Measurements from ENCODE around the gene CHCT1. TPM values are rescaled to one million over a fixed set of nuclear protein-coding genes. Genes with fewer than 3 reads are reported as not detected.

The CHCT1 gene
- total and polyA plus RNA-seq, 8 donors = 0.45 TPM; not detected in 7

DNA sequence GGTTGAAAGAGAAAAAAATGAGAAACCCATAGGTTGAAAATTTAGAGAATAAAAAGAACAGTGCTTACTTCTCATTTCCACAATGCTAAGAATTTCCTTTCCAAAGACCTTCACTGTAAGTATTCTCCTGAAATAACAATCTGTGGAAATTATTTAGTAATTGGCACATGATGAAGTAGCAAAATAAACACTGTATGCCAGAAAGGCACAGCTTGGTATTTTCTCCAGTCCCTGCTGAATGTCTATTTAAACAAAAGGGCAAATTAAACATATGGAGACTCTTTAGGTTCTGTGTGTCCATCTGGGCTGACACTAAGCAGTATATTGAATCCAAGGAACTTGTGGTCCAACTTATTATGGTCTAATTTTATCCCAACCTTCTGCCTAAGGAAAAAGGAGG lies 46.1 kb downstream of the CHCT1 start:
- TF ChIP-seq, protein P1, sequence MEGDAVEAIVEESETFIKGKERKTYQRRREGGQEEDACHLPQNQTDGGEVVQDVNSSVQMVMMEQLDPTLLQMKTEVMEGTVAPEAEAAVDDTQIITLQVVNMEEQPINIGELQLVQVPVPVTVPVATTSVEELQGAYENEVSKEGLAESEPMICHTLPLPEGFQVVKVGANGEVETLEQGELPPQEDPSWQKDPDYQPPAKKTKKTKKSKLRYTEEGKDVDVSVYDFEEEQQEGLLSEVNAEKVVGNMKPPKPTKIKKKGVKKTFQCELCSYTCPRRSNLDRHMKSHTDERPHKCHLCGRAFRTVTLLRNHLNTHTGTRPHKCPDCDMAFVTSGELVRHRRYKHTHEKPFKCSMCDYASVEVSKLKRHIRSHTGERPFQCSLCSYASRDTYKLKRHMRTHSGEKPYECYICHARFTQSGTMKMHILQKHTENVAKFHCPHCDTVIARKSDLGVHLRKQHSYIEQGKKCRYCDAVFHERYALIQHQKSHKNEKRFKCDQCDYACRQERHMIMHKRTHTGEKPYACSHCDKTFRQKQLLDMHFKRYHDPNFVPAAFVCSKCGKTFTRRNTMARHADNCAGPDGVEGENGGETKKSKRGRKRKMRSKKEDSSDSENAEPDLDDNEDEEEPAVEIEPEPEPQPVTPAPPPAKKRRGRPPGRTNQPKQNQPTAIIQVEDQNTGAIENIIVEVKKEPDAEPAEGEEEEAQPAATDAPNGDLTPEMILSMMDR (IDR thresholded peaks at IDR 0.05) = no peak
- intact Hi-C loops (cut with DNase I) = no loop called here
- Histone ChIP-seq H3K36me3 (peaks cover 0 to 45% of the 10 kb centered on the region in 2 donors), H3K4me3 (no peak overlapping the region), H3K9me3 (no peaks in the 10 kb centered on the region), H3K4me1 (peaks cover 0 to 19% of the 10 kb centered on the region in 2 donors), H3K27me3 (no peaks in the 10 kb centered on the region), H3K27ac (no peak overlapping the region)
- no peak for DNase-seq
- peak; percentile 15 for ATAC-seq

GRCh38 chr17:60471451-60471850 lies 49.2 kb downstream of the CHCT1 start:
- Histone ChIP-seq H3K27me3 (no peaks in the 10 kb centered on the region), H3K4me1 (peaks cover 0 to 19% of the 10 kb centered on the region in 2 donors), H3K4me3 (no peak overlapping the region), H3K27ac (no peak overlapping the region), H3K9me3 (no peaks in the 10 kb centered on the region), H3K36me3 (peaks cover 0 to 29% of the 10 kb centered on the region in 2 donors)
- intact Hi-C loops (cut with DNase I) = no loop called here
- no peak for DNase-seq
- TF ChIP-seq, protein P1 (IDR thresholded peaks at IDR 0.05) = no peak
- ATAC-seq = no peak

DNA sequence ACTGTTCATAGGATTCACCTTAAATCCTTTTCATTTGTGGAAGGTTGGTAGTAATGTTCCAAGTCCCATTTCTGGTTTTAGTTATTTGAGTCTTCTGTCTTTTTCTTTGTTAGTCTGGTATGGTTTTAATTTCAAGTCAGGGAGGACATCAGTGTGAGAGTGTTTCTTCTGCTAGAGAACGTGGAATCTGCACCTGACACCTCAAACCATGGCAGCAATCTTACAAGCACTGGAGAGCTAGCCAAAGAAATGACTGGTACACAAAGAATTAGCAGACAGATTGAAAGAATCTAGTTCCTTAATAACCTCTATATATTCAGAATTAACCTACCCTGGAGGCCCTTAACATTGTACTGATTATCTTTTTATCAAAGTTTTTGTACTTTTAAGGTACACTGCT lies 50.2 kb downstream of the CHCT1 start:
- ATAC-seq (no peak), DNase-seq (no peak)
- TF ChIP-seq, protein P1 (IDR thresholded peaks at IDR 0.05) = no peak
- Histone ChIP-seq H3K27me3 (no peaks in the 10 kb centered on the region), H3K4me1 (peaks cover 0 to 19% of the 10 kb centered on the region in 2 donors), H3K9me3 (no peaks in the 10 kb centered on the region), H3K36me3 (peaks cover 0 to 36% of the 10 kb centered on the region in 2 donors), H3K4me3 (no peak overlapping the region), H3K27ac (no peak overlapping the region)
- intact Hi-C loops (cut with DNase I) = no loop called here

DNA sequence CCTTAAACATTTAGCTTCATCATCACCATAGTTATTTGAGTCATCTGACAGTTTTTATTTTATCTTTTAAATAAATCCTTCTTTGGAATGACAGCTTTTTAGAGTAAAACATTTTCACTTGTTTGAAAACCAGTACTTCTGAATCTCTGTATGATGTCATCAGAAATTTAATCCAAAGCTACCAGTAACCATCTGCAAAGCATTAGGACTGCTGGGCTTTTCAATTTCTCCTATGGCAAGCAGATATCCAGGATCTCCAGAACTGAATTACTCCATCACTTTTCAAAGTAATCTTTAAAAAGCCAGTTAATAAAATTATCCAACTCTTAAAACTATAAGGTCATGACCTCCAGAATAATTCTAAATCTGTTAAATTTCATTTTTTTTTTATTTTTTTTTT lies 51.5 kb downstream of the CHCT1 start:
- Histone ChIP-seq H3K27me3 (no peaks in the 10 kb centered on the region), H3K4me3 (no peak overlapping the region), H3K9me3 (no peaks in the 10 kb centered on the region), H3K27ac (no peak overlapping the region), H3K4me1 (peaks cover 0 to 13% of the 10 kb centered on the region in 2 donors), H3K36me3 (peaks cover 0 to 47% of the 10 kb centered on the region in 2 donors)
- TF ChIP-seq, protein P1 (IDR thresholded peaks at IDR 0.05) = no peak
- no peak for ATAC-seq
- no peak for DNase-seq
- intact Hi-C loops (cut with DNase I) = no loop called here

Other genes starting within 250 kb of the CHCT1 start
- gene USP32, start 30.4 kb upstream of the CHCT1 start, total RNA-seq = 10 to 100 TPM; 52.7 to 73.2 TPM
- gene USP32, start 30.4 kb upstream of the CHCT1 start, polyA plus RNA-seq (ENCODE audit: insufficient read length in 6 of 6) = 10 to 100 TPM; 30.7 to 38.9 (median 37.0) TPM
- 10 to 100 TPM; 37.5 to 48.0 TPM for gene APPBP2, start 103.8 kb downstream of the CHCT1 start, total RNA-seq
- 10 to 100 TPM; 61.2 to 71.9 (median 64.9) TPM for gene APPBP2, start 103.8 kb downstream of the CHCT1 start, polyA plus RNA-seq (ENCODE audit: insufficient read length in 6 of 6)
- gene PPM1D, start 177.7 kb downstream of the CHCT1 start, total RNA-seq = 10 to 100 TPM; 17.1 to 20.3 TPM
- gene PPM1D, start 177.7 kb downstream of the CHCT1 start, polyA plus RNA-seq (ENCODE audit: insufficient read length in 6 of 6) = 10 to 100 TPM; 20.3 to 27.0 (median 22.5) TPM

All from left lung (tissue), 10 donors.